Activated gamma-delta T cell treated with Interleukin-2 at 50 U/mL for 16 hours (primary cell): ENCODE results near the gene HELT.
"Not testable (repeated sequence)": the region's sequence is repeated elsewhere in the genome, so short reads cannot be mapped to it uniquely, and the experiment has no call there.

Experiments used
- DNase-seq: peaks from one replicate; pipeline ENCODE4 v3.0.0-alpha.2; 2020

Gene HELT

GRCh38 chr4:185017964-185018772 lies at the start of gene HELT:
TSS of gene HELT (plus strand) at chr4:185018490. CDS start at chr4:185018929, 439 bp downstream.
- no peak for DNase-seq

- no peak for DNase-seq
Measured at GRCh38 chr4:184968784-184969201, 49.5 kb upstream of the HELT start.

GRCh38 chr4:184969610-184970009 lies 48.7 kb upstream of the HELT start:
- DNase-seq: no peak

- DNase-seq: no peak
Measured at GRCh38 chr4:184972991-184973390, 45.3 kb upstream of the HELT start.

GRCh38 chr4:184976348-184976747 lies 41.9 kb upstream of the HELT start:
- DNase-seq: not testable (repeated sequence)

GRCh38 chr4:184977747-184978146 lies 40.5 kb upstream of the HELT start:
- no peak for DNase-seq

GRCh38 chr4:184978211-184978610 lies 40.1 kb upstream of the HELT start:
- no peak for DNase-seq

GRCh38 chr4:184979461-184980124 lies 38.7 kb upstream of the HELT start:
- no peak for DNase-seq

- no peak for DNase-seq
Measured at GRCh38 chr4:184980261-184980660, 38.0 kb upstream of the HELT start.

- peak; percentile 53 for DNase-seq
Measured at GRCh38 chr4:184983672-184984356, 34.5 kb upstream of the HELT start.

GRCh38 chr4:184987493-184988031 lies 30.7 kb upstream of the HELT start:
- DNase-seq: no peak

GRCh38 chr4:184988611-184989010 lies 29.7 kb upstream of the HELT start:
- no peak for DNase-seq

- not testable (repeated sequence) for DNase-seq
Measured at GRCh38 chr4:184989283-184989682, 29.0 kb upstream of the HELT start.

- DNase-seq: not testable (repeated sequence)
Measured at GRCh38 chr4:184990131-184990530, 28.2 kb upstream of the HELT start.

- no peak for DNase-seq
Measured at GRCh38 chr4:184991860-184992259, 26.4 kb upstream of the HELT start.

- no peak for DNase-seq
Measured at GRCh38 chr4:184992422-184992821, 25.9 kb upstream of the HELT start.

- no peak for DNase-seq
Measured at GRCh38 chr4:184993247-184993646, 25.0 kb upstream of the HELT start.

- no peak for DNase-seq
Measured at GRCh38 chr4:184994010-184994622, 24.2 kb upstream of the HELT start.

GRCh38 chr4:184994623-184995010 lies 23.7 kb upstream of the HELT start:
- no peak for DNase-seq

- DNase-seq: not testable (repeated sequence)
Measured at GRCh38 chr4:184997656-184998055, 20.6 kb upstream of the HELT start.

GRCh38 chr4:185002784-185003183 lies 15.5 kb upstream of the HELT start:
- no peak for DNase-seq

GRCh38 chr4:185003596-185004351 lies 14.5 kb upstream of the HELT start:
- DNase-seq: no peak
